GM19397 (cell line): ENCODE results near the gene KCNIP4.

Experiments
- ATAC-seq: cut with Tn5 transposase; IDR thresholded peaks from one replicate; pipeline ENCODE4 v1.9.1; 2021; ENCODE audit warnings: mild to moderate bottlenecking, moderate library complexity; ENCODE audit not compliant: unreplicated experiment

Gene KCNIP4

DNA sequence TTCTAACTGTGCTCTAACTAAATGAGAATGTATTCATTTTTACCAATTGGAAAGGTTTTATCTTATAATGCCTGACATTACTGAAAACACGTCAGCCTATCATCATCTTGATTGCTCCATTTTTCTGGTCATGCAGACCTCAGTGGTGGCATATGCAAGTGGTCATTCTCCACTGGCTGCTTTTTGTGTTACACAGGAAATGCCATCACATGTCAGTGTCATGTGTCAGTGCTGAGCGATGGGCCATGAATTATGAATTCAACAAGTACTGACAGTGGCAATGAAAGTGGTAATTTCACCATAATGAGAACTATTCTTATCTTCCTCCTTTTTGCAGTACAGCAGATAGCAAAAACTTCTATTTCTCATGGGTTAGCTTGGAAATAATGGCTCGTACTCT lies 1057.8 kb downstream of the KCNIP4 start:
- no peak for ATAC-seq

DNA sequence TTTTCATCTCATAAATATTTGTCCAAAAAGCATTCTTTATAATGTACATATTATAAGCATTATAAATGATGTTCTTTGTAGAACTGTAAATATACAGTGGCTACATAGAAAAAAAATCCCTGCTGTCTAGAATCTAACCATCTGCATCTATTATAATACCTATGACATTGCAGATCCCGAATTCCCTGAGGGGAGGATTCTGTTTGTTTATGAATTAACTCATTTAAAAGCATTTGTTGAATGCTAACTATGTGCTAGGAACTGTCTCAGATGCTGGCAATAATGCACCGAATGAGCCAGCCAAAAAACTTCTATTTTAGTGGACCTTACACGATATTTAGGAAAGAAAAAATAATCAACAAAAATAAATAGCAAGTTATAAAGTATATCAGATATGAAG lies 1058.7 kb downstream of the KCNIP4 start:
- no peak for ATAC-seq

GRCh38 chr4:20883677-20884076 lies 1064.9 kb downstream of the KCNIP4 start:
- ATAC-seq: no peak

GRCh38 chr4:20883231-20883630 lies 1065.3 kb downstream of the KCNIP4 start:
- ATAC-seq: no peak

DNA sequence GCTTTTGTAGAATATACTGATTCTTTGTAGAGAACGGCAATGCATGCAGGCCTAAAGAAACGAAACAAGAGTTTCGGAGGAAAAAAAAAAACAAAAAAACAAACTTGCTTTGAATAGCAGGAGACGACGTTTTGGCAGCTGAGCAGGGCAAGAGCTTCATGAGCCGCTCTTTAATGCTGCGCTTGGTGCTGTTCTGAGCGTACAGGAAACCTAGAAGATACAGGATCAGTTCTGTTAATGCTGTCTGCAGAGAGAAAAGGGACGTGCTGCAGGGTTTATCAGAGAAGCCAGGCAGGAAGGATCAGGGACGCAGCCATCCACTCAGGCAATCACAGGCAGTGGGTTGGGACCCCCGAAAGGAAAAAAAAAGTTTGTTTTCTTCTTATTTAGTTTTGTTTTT lies 1066.1 kb downstream of the KCNIP4 start:
- ATAC-seq: no peak

GRCh38 chr4:20881658-20882057 lies 1066.9 kb downstream of the KCNIP4 start:
- ATAC-seq: no peak

DNA sequence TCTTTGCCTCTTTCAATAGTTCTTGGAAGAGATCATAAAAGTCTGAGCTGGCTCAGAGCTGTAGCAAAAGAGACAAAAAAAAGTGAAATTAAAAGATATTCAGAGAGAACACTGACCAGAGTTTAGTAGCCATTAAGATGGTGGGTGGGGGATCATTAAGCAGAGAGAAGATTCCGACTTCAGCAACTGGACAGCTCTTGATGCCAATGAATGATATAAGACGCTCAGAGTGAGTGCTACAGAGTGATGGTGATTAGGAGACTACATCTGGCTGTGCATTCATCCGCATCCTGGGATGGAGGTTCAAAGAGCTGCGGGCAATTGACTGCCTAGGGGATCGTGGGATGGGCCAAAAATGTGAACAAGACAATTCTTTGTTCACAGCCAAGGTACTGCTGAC lies 1069.8 kb downstream of the KCNIP4 start:
- no peak for ATAC-seq

DNA sequence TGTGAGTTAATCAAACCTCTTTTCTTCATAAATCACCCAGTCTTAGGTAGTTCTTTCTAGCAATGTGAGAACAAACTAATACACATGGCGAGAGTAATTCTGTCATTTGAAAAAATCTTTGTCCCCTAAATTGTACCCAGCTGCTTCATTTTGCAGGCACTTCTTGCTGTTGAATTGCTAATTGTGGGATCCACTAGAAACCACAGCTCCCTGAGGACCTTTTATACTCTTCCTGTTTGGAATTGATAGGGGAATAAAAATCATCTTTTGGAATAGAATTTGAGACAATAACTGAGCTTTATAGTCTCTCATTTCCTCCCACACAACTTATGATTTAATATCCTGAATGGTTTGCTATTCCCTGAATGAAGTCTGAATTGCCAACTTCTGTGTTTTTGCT lies 1078.1 kb downstream of the KCNIP4 start:
- ATAC-seq: no peak

- no peak for ATAC-seq
These were observed 1080.5 kb downstream of the KCNIP4 start for GRCh38 chr4:20868108-20868507.

DNA sequence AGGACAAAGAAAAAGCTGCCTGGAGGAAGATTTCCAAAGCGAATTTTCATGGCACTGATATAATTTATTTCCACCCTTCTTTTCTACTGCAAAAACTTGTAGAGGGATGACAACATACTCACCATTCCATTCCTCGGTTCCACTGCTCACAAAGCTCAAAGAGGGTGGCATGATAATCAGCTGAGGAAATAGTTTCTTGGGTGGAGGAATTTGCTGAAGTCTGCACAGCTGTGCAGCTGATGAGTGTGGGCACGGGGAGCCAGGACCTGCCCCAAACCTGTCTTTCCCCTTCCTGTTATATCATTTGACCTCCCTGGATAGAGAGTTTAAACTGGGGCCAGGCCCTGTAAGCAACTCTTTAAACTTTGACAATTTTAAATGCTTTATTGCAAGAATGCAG lies 1087.7 kb downstream of the KCNIP4 start:
- ATAC-seq: no peak

- ATAC-seq: no peak
These were observed 1089.3 kb downstream of the KCNIP4 start for GRCh38 chr4:20859097-20859781.

GRCh38 chr4:20857081-20857480 lies 1091.5 kb downstream of the KCNIP4 start:
- ATAC-seq: no peak

DNA sequence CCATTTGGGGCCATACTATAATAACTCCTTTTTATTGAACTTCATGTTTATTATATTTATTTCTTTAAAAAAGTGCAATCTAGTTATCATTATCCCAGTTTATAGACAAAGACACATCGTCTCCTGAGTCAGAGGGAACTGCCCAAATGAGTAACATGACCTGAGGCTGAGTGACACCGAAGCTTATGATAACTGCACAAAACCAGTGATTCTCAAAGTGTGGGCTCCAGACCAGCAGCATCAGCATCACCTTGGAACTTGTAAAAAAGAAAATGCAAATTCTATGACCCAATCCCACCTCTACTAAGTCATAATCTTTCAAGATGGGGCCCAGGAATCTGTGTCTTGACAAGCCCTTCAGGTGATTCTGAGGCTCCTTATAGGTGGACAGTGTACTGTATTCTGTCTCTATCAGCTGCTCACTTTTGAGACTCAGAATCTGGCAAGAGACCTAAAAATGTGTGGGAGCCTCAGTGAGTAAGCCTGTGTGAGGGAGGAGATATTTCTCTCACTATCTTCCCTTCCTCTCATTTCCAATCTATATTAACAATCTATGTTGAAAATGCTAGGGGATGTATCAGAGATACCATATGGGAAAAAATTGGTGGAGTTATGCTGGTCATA lies 1101.3 kb downstream of the KCNIP4 start:
- no peak for ATAC-seq

DNA sequence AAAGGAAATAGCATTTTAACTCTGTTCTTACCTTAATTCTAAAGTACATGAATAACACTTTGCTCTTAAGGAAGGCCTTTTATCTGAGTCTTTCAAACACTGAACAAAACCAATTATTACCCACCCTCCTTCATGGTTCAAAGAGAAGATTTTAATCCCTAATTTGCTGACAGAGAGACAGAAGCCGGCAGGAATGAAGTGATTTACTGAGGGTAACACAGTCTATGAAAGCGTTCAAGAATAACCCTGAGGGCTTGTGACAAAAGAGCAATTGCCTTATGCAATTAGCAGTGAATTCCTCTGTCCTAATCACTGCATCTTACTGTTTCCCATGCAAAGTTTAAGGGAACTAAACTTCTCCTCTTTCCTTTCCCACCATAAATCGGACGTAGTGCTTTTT lies 1104.3 kb downstream of the KCNIP4 start:
- no peak for ATAC-seq

GRCh38 chr4:20840648-20841190 lies 1107.9 kb downstream of the KCNIP4 start:
- ATAC-seq: no peak

GRCh38 chr4:20839957-20840356 lies 1108.6 kb downstream of the KCNIP4 start:
- ATAC-seq: no peak

- ATAC-seq: no peak
These were observed 1110.1 kb downstream of the KCNIP4 start for GRCh38 chr4:20838476-20838875.

DNA sequence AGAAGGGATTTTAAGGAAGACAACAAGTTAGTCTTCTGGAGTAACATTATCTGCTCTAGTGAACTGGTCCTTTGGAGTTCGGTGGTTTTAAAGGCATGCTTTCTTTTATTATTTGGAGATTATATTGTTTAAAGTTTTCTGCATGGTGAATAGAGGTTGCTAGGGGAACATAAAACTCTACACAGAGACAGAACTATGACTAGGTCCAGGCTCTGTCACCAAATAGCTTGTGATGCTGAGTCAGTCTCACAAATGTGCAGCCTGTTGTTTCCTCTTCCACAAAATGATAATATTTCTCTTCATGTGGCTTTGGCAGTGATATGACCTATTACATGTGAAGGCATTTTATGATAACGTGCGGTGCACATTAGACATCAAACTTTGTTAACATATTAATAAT lies 1115.7 kb downstream of the KCNIP4 start:
- no peak for ATAC-seq

GRCh38 chr4:20831746-20832145 lies 1116.8 kb downstream of the KCNIP4 start:
- no peak for ATAC-seq

GRCh38 chr4:20829617-20830357 lies 1118.8 kb downstream of the KCNIP4 start:
- no peak for ATAC-seq

- ATAC-seq: no peak
These were observed 1123.1 kb downstream of the KCNIP4 start for GRCh38 chr4:20825505-20825904.

GRCh38 chr4:20816287-20816686 lies 1132.3 kb downstream of the KCNIP4 start:
- ATAC-seq: no peak
